HG03520 (cell line): Measurements from ENCODE around the gene VOPP1.

Experiments used
- ATAC-seq: cut with Tn5 transposase; IDR thresholded peaks from one replicate; pipeline ENCODE4 v1.9.1; 2021; ENCODE audit warnings: mild to moderate bottlenecking, moderate library complexity; ENCODE audit not compliant: unreplicated experiment

Gene VOPP1

DNA sequence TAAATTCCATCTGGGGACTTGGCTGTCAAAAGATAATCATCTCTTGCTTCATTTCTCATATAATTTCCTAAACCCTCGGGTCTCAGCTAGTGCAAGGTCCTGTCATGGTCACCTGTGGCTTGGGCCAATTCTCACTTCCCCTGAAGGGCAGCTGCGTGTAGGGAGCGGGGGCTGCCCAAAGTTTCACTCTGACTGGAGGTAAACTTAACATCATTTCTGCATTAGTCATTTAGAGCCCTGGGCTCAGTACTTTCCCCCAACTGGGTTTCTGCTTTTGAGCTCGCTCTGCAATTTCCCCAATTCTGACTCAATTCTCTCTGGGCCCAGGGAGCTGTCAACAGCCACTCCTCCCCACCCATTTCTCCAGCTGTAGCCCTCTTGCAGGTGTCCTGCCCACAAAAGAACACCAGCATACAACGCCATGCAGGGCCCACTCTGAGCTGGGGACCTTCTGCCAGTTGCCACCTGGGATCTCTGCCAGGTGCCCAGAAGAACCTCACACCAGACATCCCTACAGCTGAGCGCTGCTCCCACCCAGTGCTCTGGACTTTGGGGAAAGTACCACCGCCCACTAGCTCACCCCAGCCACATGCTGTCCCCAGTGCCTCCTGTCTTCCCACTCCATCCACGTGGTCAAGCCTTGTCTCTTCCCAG is 37.9 kb downstream of the VOPP1 start:
- ATAC-seq = peak; percentile 63

DNA sequence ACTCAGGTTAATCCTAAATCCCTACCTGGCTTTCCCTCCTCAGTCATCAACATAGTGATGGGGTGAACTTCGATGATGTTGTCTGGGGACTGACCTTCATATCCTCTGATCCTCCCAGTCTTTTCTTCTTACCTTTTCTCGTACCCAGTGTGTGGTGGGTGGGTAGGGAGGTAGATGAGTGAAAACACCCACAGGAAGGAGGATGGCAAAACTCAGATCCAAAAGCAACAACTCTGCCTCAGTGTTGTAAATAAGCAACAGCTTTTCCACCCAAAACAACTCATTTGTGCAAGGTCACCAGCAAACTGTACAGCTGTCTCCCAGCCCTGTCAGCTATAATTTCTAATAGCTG is 38.6 kb downstream of the VOPP1 start:
- no peak for ATAC-seq

DNA sequence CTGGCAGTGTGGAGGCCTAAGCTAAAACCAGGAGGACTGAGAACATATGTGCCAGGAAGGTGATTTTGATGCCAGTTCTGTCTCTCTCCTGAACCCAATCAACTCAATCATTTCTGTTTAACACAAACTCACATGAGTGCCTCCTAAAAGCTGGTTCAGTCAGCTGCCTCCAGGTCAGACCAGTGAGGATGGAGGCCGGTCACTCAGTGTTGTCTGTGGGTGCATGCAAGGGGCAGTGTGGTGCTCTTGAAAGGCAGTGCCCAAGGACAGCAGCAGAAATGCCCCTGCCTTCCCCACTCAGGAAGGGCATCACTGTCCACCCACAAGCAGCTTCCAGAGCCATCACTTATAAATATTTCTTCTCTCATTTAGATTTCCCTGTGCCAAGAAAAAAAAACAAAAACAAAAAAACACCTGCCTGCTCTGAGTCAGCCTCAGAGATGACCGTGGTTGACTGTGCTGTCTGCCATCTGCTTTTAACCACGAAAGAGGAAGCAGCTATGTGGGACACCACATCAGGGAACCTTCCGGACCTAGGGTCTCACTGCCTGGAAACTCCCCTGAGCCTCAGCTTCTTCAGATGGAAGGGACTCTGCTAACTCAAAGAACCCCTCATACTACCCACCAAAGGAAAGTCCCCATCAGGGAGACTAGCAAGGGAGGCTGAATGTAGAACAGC is 39.1 kb downstream of the VOPP1 start:
- peak; percentile 50 for ATAC-seq

DNA sequence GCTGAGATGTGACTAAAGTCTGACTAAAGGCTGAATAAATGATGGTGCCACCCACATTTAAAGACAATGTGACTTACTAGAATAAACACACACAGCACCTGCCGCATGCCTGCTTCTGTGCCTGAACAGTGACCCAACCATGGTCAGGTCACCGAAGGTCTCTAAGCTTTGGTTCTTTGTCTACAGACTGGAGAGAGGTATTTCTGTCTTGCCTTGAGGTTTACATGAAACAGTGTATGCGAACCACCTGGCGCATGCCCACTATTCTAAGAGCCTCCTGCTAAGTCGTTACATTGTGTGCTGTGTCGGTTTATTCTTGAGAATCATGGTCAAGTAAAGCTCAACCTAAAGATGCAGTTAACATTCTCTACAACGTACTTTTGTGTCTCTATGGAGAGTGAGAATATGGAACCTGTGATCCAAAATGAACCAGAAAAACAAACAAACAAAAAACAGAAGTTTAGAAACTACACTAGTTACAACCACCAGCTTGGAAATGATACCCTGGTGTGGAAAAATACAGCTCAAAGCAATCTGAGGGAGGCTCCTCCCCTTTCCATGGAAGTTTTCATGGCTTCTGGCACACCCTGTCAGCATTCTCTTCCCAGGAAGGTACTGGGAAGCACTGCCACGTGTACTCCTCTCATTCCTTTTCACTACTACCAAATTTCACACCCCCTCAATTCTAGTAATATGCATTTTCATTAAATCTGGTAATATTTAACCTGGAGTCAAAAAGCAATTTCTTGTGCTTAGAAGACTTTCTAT is 40.0 kb downstream of the VOPP1 start:
- no peak for ATAC-seq

DNA sequence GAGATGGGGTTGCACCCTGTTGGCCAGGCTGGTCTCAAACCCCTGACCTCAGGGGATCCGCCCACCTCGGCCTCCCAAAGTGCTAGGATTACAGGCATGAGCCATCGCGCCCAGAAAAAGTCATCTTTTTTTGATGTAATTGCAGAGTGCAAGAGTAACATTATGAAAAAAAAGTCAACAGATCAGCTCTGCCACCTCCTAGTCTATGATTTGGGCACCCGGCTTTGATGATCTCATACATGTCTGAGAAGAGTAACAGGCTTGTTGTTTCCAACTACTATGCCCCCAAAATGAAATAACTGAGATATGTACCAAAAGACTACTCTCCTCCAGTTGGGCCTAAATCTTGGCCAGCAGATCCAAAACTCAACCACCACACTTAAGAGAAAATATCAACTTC is 40.8 kb downstream of the VOPP1 start:
- ATAC-seq = no peak

DNA sequence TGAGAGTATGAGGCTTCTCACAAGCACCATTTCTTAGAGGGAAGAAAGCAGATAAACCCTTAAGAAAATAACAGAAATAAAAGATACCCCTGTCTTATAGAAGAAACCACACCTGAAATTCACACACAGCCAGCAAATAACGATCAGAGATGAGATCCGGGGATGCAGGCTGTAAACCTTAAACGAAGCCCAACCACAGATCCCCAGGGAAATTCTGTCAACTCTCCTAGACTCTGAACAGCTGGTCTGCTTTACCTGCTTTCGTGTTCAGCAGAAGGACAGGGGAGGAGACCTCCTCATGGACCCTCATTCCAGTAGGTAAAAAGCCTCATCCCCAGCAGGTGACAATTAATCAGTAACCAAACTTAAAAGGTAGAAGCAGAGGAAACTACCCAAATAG is 45.0 kb downstream of the VOPP1 start:
- no peak for ATAC-seq

DNA sequence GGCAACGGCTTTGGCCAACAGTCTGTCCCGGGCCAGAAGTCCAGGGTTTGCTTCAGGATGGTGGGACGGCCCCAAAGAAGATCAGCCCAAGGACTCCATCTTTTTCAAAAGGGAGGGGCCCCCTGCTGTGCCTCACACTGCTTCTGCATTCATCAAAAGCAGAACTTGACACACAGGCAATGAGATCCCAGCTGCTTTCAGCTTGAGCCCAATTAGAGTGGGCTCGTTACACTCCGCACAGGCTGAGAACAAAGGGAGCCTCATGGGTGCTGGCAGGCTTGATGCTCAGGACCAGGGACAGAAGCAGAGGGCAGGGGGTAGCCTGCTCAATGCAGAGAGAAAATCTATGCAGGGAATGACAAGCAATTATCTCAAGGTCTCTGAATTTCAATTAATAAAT is 45.5 kb downstream of the VOPP1 start:
- peak; percentile 53 for ATAC-seq

DNA sequence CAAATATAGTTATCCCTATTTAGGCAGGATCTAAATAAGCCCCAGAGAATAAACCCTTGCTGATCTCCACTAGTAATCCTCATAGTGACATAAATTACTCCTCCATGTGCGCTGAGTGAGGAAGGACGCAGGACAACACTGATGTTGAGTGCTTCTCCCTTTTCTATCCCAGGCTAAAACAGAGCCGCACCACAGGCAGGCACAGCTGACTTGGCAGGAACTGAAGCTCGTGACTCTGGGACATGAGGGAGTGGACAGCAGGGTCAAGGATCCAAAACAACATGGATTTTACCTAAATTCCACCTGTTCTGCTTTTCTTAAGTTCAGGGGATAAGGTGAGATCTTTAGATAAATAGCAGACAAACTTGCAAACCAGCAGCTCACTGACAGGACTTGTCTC is 46.0 kb downstream of the VOPP1 start:
- ATAC-seq = no peak

DNA sequence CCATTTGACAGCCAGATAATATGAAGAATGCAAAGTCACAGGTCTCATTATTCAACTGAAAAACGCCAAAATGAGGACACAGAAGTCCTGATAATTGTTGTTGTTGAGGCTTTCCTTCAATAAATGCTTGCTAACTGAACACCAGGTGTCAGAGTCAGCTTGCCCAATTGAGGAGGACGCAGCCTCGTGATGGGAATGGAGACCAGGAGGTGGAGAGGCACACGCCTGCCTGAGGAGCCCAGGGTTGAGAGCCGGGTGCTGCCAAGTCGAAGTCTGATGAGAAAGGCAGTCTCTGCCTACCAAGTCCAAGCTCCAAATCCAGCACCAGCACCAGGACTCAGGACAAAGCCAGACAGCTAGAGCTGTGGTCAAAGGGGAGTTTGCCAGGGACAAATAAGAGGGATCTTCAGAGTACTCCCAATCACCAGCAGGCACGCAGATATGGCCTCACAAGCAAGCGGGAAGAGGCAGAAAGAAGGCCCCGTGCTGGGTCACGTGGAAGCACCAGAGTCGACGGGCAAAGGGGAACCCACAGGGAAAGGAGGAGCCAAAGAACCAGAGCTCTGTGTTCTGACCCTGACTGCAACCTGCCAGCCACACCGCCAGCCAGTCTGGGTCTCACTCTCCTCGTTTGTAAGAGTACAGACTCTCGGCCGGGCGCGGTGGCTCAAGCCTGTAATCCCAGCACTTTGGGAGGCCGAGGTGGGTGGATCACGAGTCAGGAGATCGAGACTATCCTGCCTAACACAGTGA is 47.6 kb downstream of the VOPP1 start:
- ATAC-seq = no peak

DNA sequence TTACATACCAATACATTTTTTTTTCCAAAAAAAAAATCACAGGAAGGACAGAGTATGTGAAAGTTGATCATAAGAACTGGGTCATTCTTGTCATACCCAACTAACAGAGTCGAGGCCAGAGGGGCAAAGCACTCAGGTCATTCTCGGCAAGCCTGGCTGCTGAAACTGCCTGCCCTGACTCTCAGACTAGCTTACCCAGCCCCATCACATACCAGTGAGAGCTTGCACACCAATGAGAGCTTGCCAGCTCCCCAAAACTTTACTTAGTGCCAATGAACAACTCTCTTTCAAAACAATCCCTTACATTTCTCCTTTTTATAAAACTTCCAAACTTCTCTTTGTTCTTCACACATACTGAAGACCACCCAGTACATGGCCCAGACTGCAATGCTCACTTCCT is 48.9 kb downstream of the VOPP1 start:
- no peak for ATAC-seq

DNA sequence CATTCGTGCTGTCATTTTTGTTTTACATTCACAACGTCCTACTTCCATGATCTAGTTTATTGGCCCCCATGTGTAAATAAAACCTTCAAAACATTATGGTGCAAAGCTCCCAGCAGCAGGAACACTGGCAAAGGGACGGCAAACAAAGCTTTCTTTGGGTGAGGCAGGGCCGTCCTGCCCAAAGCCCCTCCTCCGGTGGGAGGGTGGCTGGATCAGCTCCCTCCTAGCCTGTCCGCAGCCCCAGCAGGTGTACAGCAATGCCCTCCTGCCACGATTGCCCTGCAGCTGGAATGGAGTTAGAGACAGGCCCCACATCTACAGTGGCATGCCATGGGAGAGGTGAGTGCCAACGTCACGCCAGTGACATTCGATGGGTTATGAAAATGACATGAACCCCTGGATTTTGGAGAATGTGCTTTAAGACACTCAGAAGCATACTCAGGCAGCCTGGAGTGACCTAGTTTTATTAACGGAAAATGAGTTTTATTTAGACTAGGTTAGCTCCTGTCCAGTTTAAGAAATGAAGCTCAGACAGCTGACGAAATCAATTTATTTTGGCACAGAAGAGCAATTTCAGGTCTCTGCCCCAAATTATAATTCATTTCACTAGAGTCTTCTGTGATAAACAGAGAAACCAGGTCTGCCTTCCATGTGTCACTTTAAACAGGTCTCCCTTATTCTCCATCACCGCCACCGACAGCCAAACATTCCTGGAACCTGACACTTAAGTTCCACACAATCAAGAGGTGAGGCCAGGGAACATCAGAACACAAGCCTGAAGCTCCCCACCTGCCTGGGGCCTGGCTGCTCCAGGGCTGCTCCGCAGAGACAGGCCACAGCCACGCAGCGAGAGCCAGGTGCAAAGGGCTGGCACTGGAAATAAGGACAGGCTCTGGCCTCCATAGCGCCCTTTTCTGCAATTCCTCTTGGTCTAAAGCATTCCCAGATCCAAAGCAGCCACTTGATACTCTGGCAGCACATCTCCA is 50.1 kb downstream of the VOPP1 start:
- no peak for ATAC-seq

DNA sequence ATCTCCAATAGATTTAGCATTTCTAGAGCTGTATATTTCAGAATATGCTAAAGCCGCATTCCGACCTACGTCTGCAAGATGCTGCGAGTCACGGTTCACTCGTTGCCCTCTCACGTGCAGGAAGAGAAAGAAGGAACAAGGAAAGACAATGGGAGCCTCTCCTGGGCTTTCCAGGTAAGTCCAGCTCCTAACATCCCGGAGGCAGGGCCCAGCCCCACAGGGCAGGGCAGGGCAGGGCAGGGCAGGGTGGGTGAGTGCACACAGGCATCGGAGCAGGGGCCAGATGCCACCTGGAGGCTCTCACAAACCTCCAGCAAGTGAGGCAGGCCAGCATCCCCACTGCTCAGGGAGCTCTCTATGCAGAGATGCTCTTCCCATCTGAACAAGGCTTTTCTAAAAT is 50.8 kb downstream of the VOPP1 start:
- ATAC-seq = no peak

DNA sequence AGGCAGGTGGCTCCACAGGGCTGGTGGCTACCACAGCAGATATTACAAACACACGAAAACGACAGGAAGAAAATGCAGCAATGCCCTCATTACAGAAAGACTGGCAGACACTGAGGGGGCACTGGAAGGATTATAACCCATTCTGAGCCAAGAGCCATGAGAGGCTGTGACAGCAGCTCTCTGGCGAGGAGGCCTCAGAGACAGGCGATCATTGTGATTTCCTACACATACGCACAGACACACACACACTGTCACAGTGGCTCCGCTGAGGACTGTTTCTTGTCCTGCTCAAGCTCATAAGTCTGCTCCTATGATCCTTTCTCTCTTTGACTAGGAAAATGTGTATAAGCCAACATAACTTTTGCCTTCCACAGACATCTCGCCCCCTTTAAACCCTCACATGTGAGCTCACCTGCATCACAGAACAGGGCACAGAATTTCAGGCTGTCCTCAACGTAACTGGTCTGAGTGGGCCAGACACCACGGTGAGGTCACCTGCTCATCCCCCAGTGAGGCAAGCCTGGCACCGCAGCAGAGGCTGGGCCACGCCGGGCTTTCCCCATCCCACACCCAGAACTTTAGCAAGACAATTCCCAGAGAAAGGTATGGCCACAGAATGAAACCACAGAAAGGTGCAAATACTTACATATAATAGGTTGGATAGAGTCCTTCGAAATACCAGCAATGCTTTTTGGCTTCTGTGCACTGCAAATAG is 51.7 kb downstream of the VOPP1 start:
- ATAC-seq = no peak

DNA sequence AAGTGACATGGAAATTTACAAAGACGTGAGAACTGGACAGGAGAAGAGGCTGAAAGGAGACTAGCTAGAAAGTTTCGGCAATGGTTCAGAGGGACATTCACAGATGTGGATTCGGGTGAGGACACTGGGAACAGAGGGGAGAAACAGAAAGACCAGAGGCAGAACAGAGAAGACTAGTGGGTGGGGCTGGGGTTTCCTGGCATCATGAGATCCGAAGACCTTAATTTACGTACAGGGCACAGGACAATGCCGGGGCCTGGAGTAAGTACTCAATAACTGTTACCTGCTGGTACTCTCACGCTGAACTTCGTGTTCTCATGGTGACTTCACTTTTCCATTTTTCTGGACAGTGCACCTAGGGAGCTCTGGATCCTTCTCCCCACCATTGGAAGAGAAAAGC is 53.5 kb downstream of the VOPP1 start:
- ATAC-seq = no peak

DNA sequence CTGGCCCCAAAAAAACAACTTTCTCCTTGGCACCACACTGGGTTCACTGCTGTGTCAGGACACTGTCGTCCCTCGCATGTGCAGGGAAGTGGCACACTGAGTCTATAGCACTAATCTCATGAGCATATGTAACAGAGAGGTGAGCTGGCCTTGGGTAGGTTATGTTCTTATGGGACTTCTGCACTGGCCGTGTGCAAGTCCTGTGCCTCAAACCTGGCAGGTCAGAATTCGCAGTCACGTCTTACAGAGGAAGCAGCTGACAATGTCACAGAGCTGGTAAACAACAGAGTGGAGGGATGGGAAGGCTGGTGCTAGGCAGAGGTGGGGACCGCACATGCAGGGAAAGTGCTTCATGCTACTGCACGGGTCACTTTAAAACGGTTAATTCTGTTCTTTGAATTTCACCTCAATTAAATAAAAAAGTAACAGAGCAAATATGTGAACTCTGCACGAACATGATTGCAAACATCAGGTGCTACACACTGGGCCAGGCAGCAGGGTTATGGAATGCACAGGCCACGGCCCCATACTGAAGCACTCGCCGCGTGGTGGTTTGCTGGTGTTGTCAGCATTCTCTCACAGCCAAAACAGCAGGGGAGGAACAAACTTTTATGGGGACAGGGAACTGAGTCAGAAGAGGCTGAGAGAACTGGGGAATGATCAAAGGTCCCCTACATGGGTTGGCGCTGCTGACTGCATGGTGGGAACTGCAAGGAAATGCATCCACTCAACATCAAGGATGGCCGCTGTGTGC is 54.2 kb downstream of the VOPP1 start:
- no peak for ATAC-seq

DNA sequence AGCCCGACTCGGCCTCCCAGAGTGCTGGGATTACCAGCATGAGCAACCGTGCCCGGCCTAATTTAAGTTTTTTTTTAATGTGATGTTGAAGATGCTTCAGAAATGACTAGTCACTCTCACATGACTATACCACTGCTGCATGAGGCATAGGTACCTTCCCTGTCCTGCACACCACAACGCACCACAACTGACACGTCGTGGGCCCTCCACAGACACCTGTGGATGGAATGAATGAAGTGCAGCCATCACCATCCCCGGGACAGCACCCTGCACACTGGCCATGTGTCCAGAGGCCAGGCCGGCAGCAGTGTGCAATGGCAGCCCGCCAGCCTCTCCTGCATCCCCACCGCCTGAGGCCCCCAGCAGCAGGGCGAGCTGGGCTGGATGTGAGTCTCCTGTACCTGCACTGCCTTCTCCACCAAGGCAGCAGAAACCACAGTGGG is 55.1 kb downstream of the VOPP1 start:
- ATAC-seq = peak; percentile 78

DNA sequence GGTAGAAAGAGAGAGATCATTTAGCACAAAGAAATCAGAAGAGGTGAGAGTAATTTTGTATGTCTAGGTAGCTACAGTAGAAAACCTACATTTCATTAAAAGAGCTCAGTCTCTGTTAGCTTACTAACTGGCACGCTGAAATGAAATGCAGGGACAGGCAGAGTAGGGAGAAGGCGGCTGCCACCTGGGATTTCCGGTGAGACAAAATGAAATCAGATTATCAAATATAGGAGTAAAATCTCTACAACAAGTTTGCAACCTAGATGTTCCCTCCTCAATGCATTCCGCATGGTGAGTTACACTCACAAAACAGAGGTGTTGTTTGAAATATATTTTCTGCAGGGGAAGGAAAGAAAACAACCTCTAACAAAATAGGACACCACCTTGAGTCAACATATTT is 55.9 kb downstream of the VOPP1 start:
- no peak for ATAC-seq

DNA sequence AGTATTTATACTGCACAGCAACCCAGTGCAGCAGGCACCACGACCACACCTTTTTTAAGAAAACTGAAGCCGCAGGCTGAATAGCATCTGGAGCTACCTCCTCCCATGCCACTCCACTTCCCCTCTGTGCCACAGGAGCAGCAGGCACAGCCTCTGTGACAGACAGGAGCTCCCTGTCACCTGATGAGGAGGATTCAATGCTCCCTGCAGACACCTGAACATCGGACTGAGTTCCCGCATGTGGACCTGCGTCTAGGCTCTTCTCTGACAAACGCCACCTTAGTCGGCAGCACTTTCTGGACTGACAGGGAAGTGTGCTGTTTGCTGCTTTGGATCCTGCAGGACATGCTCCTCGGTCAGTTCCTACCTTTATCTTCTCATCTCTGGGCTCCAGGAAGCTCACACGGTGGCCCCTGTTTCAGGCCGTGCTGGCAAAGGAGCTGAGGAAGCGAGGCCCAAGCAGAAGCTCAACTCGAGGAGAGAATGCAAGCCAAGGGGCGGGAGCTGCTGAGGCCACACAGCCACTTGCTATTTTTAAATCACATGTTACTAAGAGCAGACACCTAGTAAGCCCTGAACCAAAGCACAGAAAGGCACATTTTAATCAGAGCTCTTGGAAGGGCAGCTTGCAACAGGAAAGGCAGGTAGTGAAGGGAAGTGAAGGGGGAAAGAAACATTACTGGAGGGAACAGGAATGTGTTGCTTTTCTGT is 56.6 kb downstream of the VOPP1 start:
- ATAC-seq = peak; percentile 55
